GM08714 (cell line): ENCODE measurements around the gene RSRC1.
"Not testable (repeated sequence)": the region's sequence is repeated elsewhere in the genome, so short reads cannot be mapped to it uniquely, and the experiment has no call there.

Experiments used
- H3K4me3 ChIP-seq: fragments of 200-500 bp; sonication (Bioruptor generic); 2 replicates; pipeline ENCODE4 v1.5.1; 2014; ENCODE audit warnings: mild to moderate bottlenecking, low read length, inconsistent platforms
- ZNF274 ChIP-seq: IDR thresholded peaks from 2 replicates; pipeline ENCODE4 v1.6.1; 2012; ENCODE audit warnings: mild to moderate bottlenecking, low read depth, low read length

RSRC1 gene

GRCh38 chr3:158105119-158105709 lies 4.7 kb upstream of the RSRC1 start:
- TF ChIP-seq ZNF274, result no peak

GRCh38 chr3:158105710-158106253 lies 4.1 kb upstream of the RSRC1 start:
- peak overlapping the region; percentile 88 for H3K4me3 ChIP-seq
- TF ChIP-seq ZNF274, result no peak

More at GRCh38 chr3:158105119-158105709, 4.7 kb upstream of the RSRC1 start:
- H3K4me3 ChIP-seq, result peak overlapping the region; percentile 88

- TF ChIP-seq ZNF274, result no peak
- peak overlapping the region; percentile 88 for H3K4me3 ChIP-seq
Measured at GRCh38 chr3:158106766-158107471, 3.0 kb upstream of the RSRC1 start.

GRCh38 chr3:158107605-158108444 lies 2.1 kb upstream of the RSRC1 start:
- H3K4me3 ChIP-seq, result peak overlapping the region; percentile 88
- no peak for TF ChIP-seq ZNF274

- no peak for TF ChIP-seq ZNF274
- no peak overlapping the region for H3K4me3 ChIP-seq
Measured at GRCh38 chr3:158108445-158108985, 1.4 kb upstream of the RSRC1 start.

GRCh38 chr3:158109295-158109803 lies 540 bp upstream of the RSRC1 start:
- H3K4me3 ChIP-seq, result peak overlapping the region; percentile 99
- no peak for TF ChIP-seq ZNF274

- TF ChIP-seq ZNF274, result no peak
Measured at GRCh38 chr3:158110658-158111018, 749 bp downstream of the RSRC1 start.

GRCh38 chr3:158111861-158112260 lies 2.0 kb downstream of the RSRC1 start:
- H3K4me3 ChIP-seq, result no peak overlapping the region
- no peak for TF ChIP-seq ZNF274

More at GRCh38 chr3:158110658-158111018, 749 bp downstream of the RSRC1 start:
- peak overlapping the region; percentile 99 for H3K4me3 ChIP-seq

GRCh38 chr3:158113595-158113994 lies 3.7 kb downstream of the RSRC1 start:
- not testable (repeated sequence) for H3K4me3 ChIP-seq

- no peak for TF ChIP-seq ZNF274
- H3K4me3 ChIP-seq, result no peak overlapping the region
Measured at GRCh38 chr3:158120330-158120729, 10.4 kb downstream of the RSRC1 start.

- TF ChIP-seq ZNF274, result no peak
- H3K4me3 ChIP-seq, result no peak overlapping the region
Measured at GRCh38 chr3:158121295-158121694, 11.4 kb downstream of the RSRC1 start.

- not testable (repeated sequence) for H3K4me3 ChIP-seq
Measured at GRCh38 chr3:158122721-158123120, 12.8 kb downstream of the RSRC1 start.

- no peak for TF ChIP-seq ZNF274
- H3K4me3 ChIP-seq, result no peak overlapping the region; the same call in 1 of the 2 replicates
Measured at GRCh38 chr3:158127250-158128219, 17.6 kb downstream of the RSRC1 start.
